Tibial nerve (tissue), 4 donors: ENCODE results near the gene ASTE1. TPM values are rescaled to one million over a fixed set of nuclear protein-coding genes. Genes with fewer than 3 reads are reported as not detected.
"Not testable (repeated sequence)": the region's sequence is repeated elsewhere in the genome, so short reads cannot be mapped to it uniquely, and the experiment has no call there.

Experiments used
- DNase-seq, 2 donors: peaks; one replicate each; pipeline ENCODE4 v3.0.0-alpha.2; 2019; ENCODE audit warnings: low spot score in 2 of 2
- H3K27ac ChIP-seq, 4 donors: fragments of 200-600 bp; sonication (generic) in 3 of 4; one replicate each; pipeline ENCODE4 v1.5.1; 2017 to 2019; ENCODE audit warnings: mild to moderate bottlenecking in 1 of 4
- H3K27me3 ChIP-seq, 2 donors: fragments of 200-600 bp; sonication (generic) in 1 of 2; one replicate each; pipeline versions ENCODE4 v1.5.1 to v1.6.0; 2017 to 2019
- H3K36me3 ChIP-seq, 3 donors: fragments of 200-600 bp; sonication (generic); one replicate each; pipeline ENCODE4 v1.5.1; 2018 to 2019
- H3K4me1 ChIP-seq, 4 donors: fragments of 200-600 bp; sonication (generic) in 3 of 4; one replicate each; pipeline ENCODE4 v1.5.1; 2017 to 2019
- H3K4me3 ChIP-seq, 4 donors: fragments of 200-600 bp; sonication (generic) in 3 of 4; one replicate each; pipeline ENCODE4 v1.5.1; 2017 to 2019; ENCODE audit warnings: mild to moderate bottlenecking in 1 of 4, moderate library complexity in 1 of 4
- H3K9me3 ChIP-seq, 4 donors: fragments of 200-600 bp; sonication (generic) in 3 of 4; one replicate each; pipeline ENCODE4 v1.5.1; 2017 to 2019
- EP300 ChIP-seq, 2 donors: sonication (generic); formaldehyde crosslinking; IDR thresholded peaks; one replicate each; pipeline ENCODE4 v1.6.1; 2017; ENCODE audit warnings: antibody characterized with exemption in 2 of 2, mild to moderate bottlenecking in 1 of 2
- POLR2A ChIP-seq, 2 donors: fragments of 450-650 bp; IDR thresholded peaks; one replicate each; pipeline ENCODE4 v1.6.1; 2017; ENCODE audit warnings: antibody characterized with exemption in 2 of 2, mild to moderate bottlenecking in 2 of 2, moderate library complexity in 2 of 2
- WGBS, 2 donors: methylation state at CpG; one replicate each; pipeline ENCODE4 v1.1.5; 2018; 5-methylcytosine and 5-hydroxymethylcytosine counted together
- total RNA-seq, 4 donors: library from RNA; depleted of rRNA; stranded (reverse); fragments of >200 nt; gene quantifications; one replicate each; pipeline ENCODE4 v1.1.0, GENCODE V29; 2016
- TF ChIP-seq, protein P1 (sequence below), 5 experiments: fragments of 200-600 bp in 3 of 5; fragments of 450-650 bp in 2 of 5; sonication (generic) in 3 of 5; IDR thresholded peaks; one replicate each; pipeline ENCODE4 v1.5.1; 2016 to 2019; ENCODE audit warnings: antibody characterized with exemption in 5 of 5, mild to moderate bottlenecking in 3 of 5, moderate library complexity in 2 of 5

Gene ASTE1
- total RNA-seq, 4 donors from 2014 or later, result 5.2 to 8.1 (median 6.3) TPM

DNA sequence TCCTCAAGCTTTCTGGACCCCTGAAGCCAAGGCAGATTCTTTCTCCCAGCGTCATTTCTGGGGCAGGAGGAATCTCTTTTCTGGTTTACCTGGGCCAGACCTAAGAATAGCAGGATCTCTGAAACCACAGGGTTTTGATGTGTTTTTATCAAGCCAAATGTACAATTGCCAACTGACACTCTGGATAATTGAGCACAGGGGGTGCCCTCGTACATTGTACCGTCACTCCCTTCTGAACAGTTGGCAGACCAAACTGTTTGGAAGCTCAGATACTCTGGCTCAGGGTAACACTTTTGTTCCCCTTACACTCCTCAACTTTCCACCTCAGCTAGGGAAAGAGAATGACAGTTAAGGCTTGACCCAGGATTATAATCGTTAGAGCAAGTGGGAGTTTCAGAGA is 49.9 kb downstream of the ASTE1 start:
- no peaks in the 10 kb centered on the region for H3K9me3 ChIP-seq
- H3K27me3 ChIP-seq, result no peaks in the 10 kb centered on the region
- H3K27ac ChIP-seq, result no peak overlapping the region
- H3K36me3 ChIP-seq, result peaks cover 0 to 37% (median 5%) of the 10 kb centered on the region in 3 donors
- WGBS, 2 donors, result 75 to 78% methylated on average over 4 of the region's 4 CpGs
- TF ChIP-seq, protein P1, sequence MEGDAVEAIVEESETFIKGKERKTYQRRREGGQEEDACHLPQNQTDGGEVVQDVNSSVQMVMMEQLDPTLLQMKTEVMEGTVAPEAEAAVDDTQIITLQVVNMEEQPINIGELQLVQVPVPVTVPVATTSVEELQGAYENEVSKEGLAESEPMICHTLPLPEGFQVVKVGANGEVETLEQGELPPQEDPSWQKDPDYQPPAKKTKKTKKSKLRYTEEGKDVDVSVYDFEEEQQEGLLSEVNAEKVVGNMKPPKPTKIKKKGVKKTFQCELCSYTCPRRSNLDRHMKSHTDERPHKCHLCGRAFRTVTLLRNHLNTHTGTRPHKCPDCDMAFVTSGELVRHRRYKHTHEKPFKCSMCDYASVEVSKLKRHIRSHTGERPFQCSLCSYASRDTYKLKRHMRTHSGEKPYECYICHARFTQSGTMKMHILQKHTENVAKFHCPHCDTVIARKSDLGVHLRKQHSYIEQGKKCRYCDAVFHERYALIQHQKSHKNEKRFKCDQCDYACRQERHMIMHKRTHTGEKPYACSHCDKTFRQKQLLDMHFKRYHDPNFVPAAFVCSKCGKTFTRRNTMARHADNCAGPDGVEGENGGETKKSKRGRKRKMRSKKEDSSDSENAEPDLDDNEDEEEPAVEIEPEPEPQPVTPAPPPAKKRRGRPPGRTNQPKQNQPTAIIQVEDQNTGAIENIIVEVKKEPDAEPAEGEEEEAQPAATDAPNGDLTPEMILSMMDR (IDR thresholded peaks at IDR 0.05), result no peak
- no peak for TF ChIP-seq POLR2A (IDR thresholded peaks at IDR 0.05)
- no peak for TF ChIP-seq EP300 (IDR thresholded peaks at IDR 0.05)
- no peak for DNase-seq
- H3K4me1 ChIP-seq, result no peaks in the 10 kb centered on the region
- H3K4me3 ChIP-seq, result no peak overlapping the region

DNA sequence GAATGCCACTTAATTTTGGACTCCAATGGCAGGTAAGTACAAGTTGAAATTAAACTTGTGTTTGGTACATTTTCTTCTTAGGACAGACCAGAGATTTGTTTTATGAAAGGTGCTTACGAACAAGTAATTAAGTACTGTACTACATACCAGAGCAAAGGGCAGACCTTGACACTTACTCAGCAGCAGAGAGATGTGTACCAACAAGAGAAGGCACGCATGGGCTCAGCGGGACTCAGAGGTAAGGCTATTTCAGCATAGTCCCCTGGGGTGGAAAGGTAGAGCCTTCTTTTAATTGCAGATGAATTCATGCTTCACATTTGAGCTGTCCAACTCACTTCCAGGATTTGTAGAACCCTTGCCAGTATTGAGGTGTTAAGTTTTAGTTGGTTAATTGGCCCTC is 51.4 kb downstream of the ASTE1 start:
- Histone ChIP-seq H3K27ac (no peak overlapping the region), H3K9me3 (no peaks in the 10 kb centered on the region), H3K4me3 (no peak overlapping the region), H3K4me1 (no peaks in the 10 kb centered on the region), H3K36me3 (peaks cover 2 to 49% (median 5%) of the 10 kb centered on the region in 3 donors), H3K27me3 (no peaks in the 10 kb centered on the region)
- TF ChIP-seq EP300 (IDR thresholded peaks at IDR 0.05) (no peak), POLR2A (IDR thresholded peaks at IDR 0.05) (no peak)
- TF ChIP-seq, protein P1 (IDR thresholded peaks at IDR 0.05), result no peak
- no peak for DNase-seq
- WGBS, 2 donors, result 86 to 98% methylated on average over 3 of the region's 3 CpGs

DNA sequence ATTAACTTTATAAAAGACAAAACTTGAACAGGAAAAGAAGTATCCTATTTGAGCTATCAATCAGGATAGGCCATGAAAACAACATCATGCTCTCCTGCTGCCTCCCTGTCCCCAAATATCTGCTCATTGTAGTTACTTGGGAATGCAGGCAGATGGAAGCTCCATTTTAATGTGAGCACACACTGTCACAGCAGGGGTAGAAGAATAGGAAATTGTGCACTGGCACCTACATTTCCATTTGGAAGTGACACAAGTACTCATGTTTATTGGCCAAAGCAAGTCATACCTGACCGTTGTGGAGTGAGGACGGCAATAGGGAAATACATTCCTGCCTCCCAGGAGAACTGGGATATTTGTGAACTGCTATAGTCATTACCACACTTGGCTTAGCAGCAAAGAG is 52.4 kb downstream of the ASTE1 start:
- no peak for DNase-seq
- Histone ChIP-seq H3K27ac (no peak overlapping the region), H3K4me1 (no peaks in the 10 kb centered on the region), H3K27me3 (no peaks in the 10 kb centered on the region), H3K9me3 (no peaks in the 10 kb centered on the region), H3K4me3 (no peak overlapping the region), H3K36me3 (peaks cover 4 to 55% (median 5%) of the 10 kb centered on the region in 3 donors)
- WGBS, 2 donors, result 90 to 98% methylated on average over 2 of the region's 2 CpGs
- no peak for TF ChIP-seq EP300 (IDR thresholded peaks at IDR 0.05)
- TF ChIP-seq POLR2A (IDR thresholded peaks at IDR 0.05), result no peak
- TF ChIP-seq, protein P1 (IDR thresholded peaks at IDR 0.05), result no peak

DNA sequence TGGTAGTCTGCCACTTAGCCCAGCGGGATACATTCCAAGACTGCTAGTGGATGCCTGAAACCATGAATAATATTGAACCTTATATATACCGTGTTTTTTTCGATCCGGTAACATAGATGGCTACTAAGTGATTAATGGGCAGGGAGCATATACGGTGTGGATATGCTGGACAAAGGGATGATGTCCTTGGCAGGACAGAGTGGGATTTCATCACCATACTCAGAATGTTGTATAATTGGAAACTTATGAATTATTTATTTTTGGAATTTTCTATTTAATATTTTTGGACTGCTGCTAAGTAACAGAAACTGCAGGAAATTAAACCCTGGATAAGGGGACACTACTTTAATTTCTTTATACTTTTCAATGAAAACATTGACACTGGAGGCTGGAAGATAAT is 53.2 kb downstream of the ASTE1 start:
- H3K4me3 ChIP-seq, result no peak overlapping the region
- no peaks in the 10 kb centered on the region for H3K9me3 ChIP-seq
- H3K27ac ChIP-seq, result no peak overlapping the region
- WGBS, 2 donors, result 85 to 89% methylated on average over 5 of the region's 5 CpGs
- no peaks in the 10 kb centered on the region for H3K4me1 ChIP-seq
- DNase-seq, result no peak
- no peaks in the 10 kb centered on the region for H3K27me3 ChIP-seq
- TF ChIP-seq, protein P1 (IDR thresholded peaks at IDR 0.05), result no peak
- no peak for TF ChIP-seq POLR2A (IDR thresholded peaks at IDR 0.05)
- no peak for TF ChIP-seq EP300 (IDR thresholded peaks at IDR 0.05)
- peaks cover 4 to 60% (median 5%) of the 10 kb centered on the region in 3 donors for H3K36me3 ChIP-seq

DNA sequence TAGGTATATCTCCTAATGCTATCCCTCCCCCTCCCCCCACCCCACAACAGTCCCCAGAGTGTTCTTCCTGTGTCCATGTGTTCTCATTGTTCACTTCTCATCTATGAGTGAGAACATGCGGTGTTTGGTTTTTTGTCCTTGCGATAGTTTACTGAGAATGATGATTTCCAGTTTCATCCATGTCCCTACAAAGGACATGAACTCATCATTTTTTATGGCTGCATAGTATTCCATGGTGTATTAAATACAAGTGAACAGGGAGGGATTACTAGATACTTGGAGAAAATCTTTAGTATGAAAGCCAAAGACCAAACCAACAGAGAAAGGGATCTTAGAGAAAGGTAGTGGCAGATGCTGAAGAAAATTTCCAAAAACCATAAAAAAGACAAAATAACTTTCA is 54.0 kb downstream of the ASTE1 start:
- DNase-seq, H3K4me1 ChIP-seq, H3K9me3 ChIP-seq, H3K4me3 ChIP-seq, H3K27ac ChIP-seq, H3K27me3 ChIP-seq: not testable (repeated sequence)
- WGBS, 2 donors, result 97 to 100% methylated on average over 2 of the region's 2 CpGs
- peaks cover 4 to 66% (median 5%) of the 10 kb centered on the region in 3 donors for H3K36me3 ChIP-seq

DNA sequence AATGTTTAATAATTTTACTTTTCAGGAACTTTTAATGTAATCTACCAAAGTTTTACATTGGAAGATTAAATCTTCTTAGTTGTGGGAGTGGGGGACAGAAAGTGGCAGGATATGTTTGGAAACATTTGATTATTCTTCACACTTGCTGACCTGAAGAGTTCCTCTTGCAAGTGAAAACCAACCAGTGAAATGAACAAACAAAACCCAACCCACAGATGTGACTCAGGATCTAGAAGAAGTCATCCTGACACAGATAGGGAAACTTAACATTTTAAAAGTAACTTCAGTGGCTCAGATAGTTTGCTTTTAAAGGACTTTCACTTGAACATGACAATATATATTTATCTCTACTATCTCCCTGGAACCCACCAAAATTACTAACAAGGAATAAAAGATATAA is 55.4 kb downstream of the ASTE1 start:
- H3K36me3 ChIP-seq, result peaks cover 4 to 64% (median 5%) of the 10 kb centered on the region in 3 donors
- no peak for DNase-seq
- H3K9me3 ChIP-seq, result no peaks in the 10 kb centered on the region
- H3K4me3 ChIP-seq, result no peak overlapping the region
- H3K27me3 ChIP-seq, result no peaks in the 10 kb centered on the region
- H3K4me1 ChIP-seq, result no peaks in the 10 kb centered on the region
- TF ChIP-seq EP300 (IDR thresholded peaks at IDR 0.05), result no peak
- TF ChIP-seq POLR2A (IDR thresholded peaks at IDR 0.05), result no peak
- TF ChIP-seq, protein P1 (IDR thresholded peaks at IDR 0.05), result no peak
- H3K27ac ChIP-seq, result no peak overlapping the region
